IMR-90 (cell line): ENCODE results near the gene TFEB. TPM values are rescaled to one million over a fixed set of nuclear protein-coding genes. Genes with fewer than 3 reads are reported as not detected.

Experiments
- ATAC-seq: fragments of 200-7000 bp; cut with Tn5 transposase; 2 replicates; pipeline ENCODE4 v1.9.1; 2020; ENCODE audit warnings: low read depth, mild to moderate bottlenecking, moderate library complexity
- BruUV-seq: library from RNA; stranded (reverse); fragments of 400-500 nt; replicated peaks from 2 replicates; lab custom pipeline; 2021; lab: Mats Ljungman, UMichigan
- CTCF ChIA-PET: fragments of 300-600 bp; formaldehyde crosslinking; extraction: SDS; loops from one replicate; lab custom pipeline; 2021; ENCODE audit warnings: antibody characterized with exemption; lab: Yijun Ruan, JAX
- POLR2A ChIA-PET: fragments of 300-600 bp; sonication (Branson Sonifier 250); formaldehyde crosslinking; loops from one replicate; lab custom pipeline; 2022; ENCODE audit warnings: antibody characterized with exemption; ENCODE audit not compliant: unreplicated experiment; lab: Charles Lee
- DNase-seq: peaks from one replicate; pipeline ENCODE4 v3.0.0; 2013
- H2AFZ ChIP-seq: replicated peaks from 2 replicates; pipeline ENCODE3; 2013; ENCODE audit warnings: low read length, mild to moderate bottlenecking; ENCODE audit not compliant: poor library complexity
- H2AK5ac ChIP-seq: 2 replicates; pipeline ENCODE4 v1.6.1; 2013; ENCODE audit warnings: low read depth, low read length, inconsistent platforms
- H2AK9ac ChIP-seq: replicated peaks from 2 replicates; pipeline ENCODE3; 2013; ENCODE audit warnings: mild to moderate bottlenecking, low read depth, low read length, moderate library complexity; ENCODE audit not compliant: poor library complexity
- H2BK120ac ChIP-seq: 2 replicates; pipeline ENCODE4 v1.6.1; 2013; ENCODE audit warnings: low read depth, low read length, inconsistent platforms
- H2BK15ac ChIP-seq: 3 replicates; pipeline ENCODE4 v1.6.1; 2013; ENCODE audit warnings: low read depth, low read length, inconsistent platforms
- H2BK20ac ChIP-seq: 2 replicates; pipeline ENCODE4 v1.6.1; 2013; ENCODE audit warnings: low read depth, mild to moderate bottlenecking, inconsistent platforms, low read length, moderate library complexity
- H2BK5ac ChIP-seq: 2 replicates; pipeline ENCODE4 v1.6.1; 2013; ENCODE audit warnings: mild to moderate bottlenecking, low read depth, low read length, inconsistent platforms; ENCODE audit not compliant: poor library complexity, severe bottlenecking
- H3K14ac ChIP-seq: replicated peaks from 2 replicates; pipeline ENCODE4 v1.6.1; 2013; ENCODE audit warnings: low read depth, low read length, inconsistent platforms
- H3K18ac ChIP-seq: 2 replicates; pipeline ENCODE4 v1.6.1; 2013; ENCODE audit warnings: low read depth, low read length, control low read depth
- H3K23ac ChIP-seq: 2 replicates; pipeline ENCODE4 v1.6.1; 2013; ENCODE audit warnings: low read depth, low read length, inconsistent platforms
- H3K27ac ChIP-seq: 2 replicates; pipeline ENCODE4 v1.5.1; 2013; ENCODE audit warnings: mild to moderate bottlenecking, control low read depth, low read length; ENCODE audit not compliant: insufficient read depth
- H3K27me3 ChIP-seq: 2 replicates; pipeline ENCODE4 v1.6.1; 2013; ENCODE audit warnings: low read length; ENCODE audit not compliant: control insufficient read depth, insufficient read depth
- H3K36me3 ChIP-seq: 2 replicates; pipeline ENCODE4 v1.6.1; 2013; ENCODE audit warnings: low read length, mixed read lengths; ENCODE audit not compliant: control insufficient read depth, insufficient read depth
- H3K4ac ChIP-seq: 2 replicates; pipeline ENCODE4 v1.6.1; 2013; ENCODE audit warnings: low read depth, low read length, inconsistent platforms
- H3K4me1 ChIP-seq: 2 replicates; pipeline ENCODE4 v1.6.1; 2013; ENCODE audit warnings: low read length, mixed read lengths; ENCODE audit not compliant: control insufficient read depth, insufficient read depth
- H3K4me2 ChIP-seq: 2 replicates; pipeline ENCODE4 v1.6.1; 2013; ENCODE audit warnings: low read depth, mild to moderate bottlenecking, control low read depth, low read length, moderate library complexity
- H3K4me3 ChIP-seq: 2 replicates; pipeline ENCODE4 v1.5.1; 2013; ENCODE audit warnings: low read depth, mild to moderate bottlenecking, control low read depth, low read length, moderate library complexity; ENCODE audit not compliant: insufficient read depth
- H3K56ac ChIP-seq: 2 replicates; pipeline ENCODE4 v1.6.1; 2013; ENCODE audit warnings: low read length, inconsistent platforms; ENCODE audit not compliant: insufficient read depth; ENCODE audit errors: extremely low read depth
- H3K79me1 ChIP-seq, 2 experiments: 2 replicates each; pipeline ENCODE4 v1.6.1; 2013; ENCODE audit warnings: low read length in 2 of 2, inconsistent platforms in 1 of 2, low read depth in 1 of 2
- H3K9ac ChIP-seq: 2 replicates; pipeline ENCODE4 v1.6.1; 2013; ENCODE audit warnings: low read depth, low read length, control low read depth
- H3K9me1 ChIP-seq: 2 replicates; pipeline ENCODE4 v1.6.1; 2013; ENCODE audit warnings: low read length, inconsistent platforms; ENCODE audit not compliant: insufficient read depth
- H3K9me3 ChIP-seq: 2 replicates; pipeline ENCODE4 v1.6.1; 2013; ENCODE audit warnings: low read length; ENCODE audit not compliant: control insufficient read depth, insufficient read depth
- H4K20me1 ChIP-seq: 2 replicates; pipeline ENCODE4 v1.6.1; 2013; ENCODE audit warnings: low read length, inconsistent platforms; ENCODE audit not compliant: insufficient read depth
- H4K5ac ChIP-seq: 2 replicates; pipeline ENCODE4 v1.6.1; 2013; ENCODE audit warnings: mild to moderate bottlenecking, low read depth, low read length, control low read depth
- H4K8ac ChIP-seq, 2 experiments: 2 replicates each; pipeline ENCODE4 v1.6.1; 2013; ENCODE audit warnings: low read depth in 2 of 2, low read length in 2 of 2, control low read depth in 1 of 2, inconsistent platforms in 1 of 2
- H4K91ac ChIP-seq: 2 replicates; pipeline ENCODE4 v1.6.1; 2013; ENCODE audit warnings: low read depth, low read length, inconsistent platforms; ENCODE audit not compliant: insufficient read depth
- CHD1 ChIP-seq: IDR thresholded peaks from 2 replicates; pipeline ENCODE4 v1.6.1; 2012; ENCODE audit warnings: low read depth, low read length, improper control_type of control experiment
- MAFK ChIP-seq: IDR thresholded peaks from 2 replicates; pipeline ENCODE4 v1.6.1; 2012; ENCODE audit warnings: low read depth, low read length, improper control_type of control experiment
- RAD21 ChIP-seq: IDR thresholded peaks from 2 replicates; pipeline ENCODE4 v1.6.1; 2012; ENCODE audit warnings: low read length, improper control_type of control experiment
- USF2 ChIP-seq: fragments of 150-350 bp; IDR thresholded peaks from 2 replicates; pipeline ENCODE4 v1.6.1; 2017; ENCODE audit warnings: mild to moderate bottlenecking, antibody characterized with exemption, low read length, low read depth
- WGBS, 2 experiments: methylation state at CpG; one replicate each; pipeline versions ENCODE4 v1.1.5 to v1.1.7; 2013; ENCODE audit warnings: missing lambda C conversion rate in 2 of 2; ENCODE audit not compliant: insufficient read length in 1 of 2; ENCODE audit errors: extremely low coverage in 2 of 2; 5-methylcytosine and 5-hydroxymethylcytosine counted together
- dilution Hi-C: fragments of 300-500 bp; cut with HindIII; formaldehyde crosslinking; loops from one replicate; pipeline ENCODE4 v1.14.3; 2018; ENCODE audit warnings: low sequenced_read_pairs; ENCODE audit not compliant: unreplicated experiment
- in situ Hi-C: fragments of 300-500 bp; cut with MboI; formaldehyde crosslinking; loops from 3 replicates; pipeline ENCODE4 v1.14.3; 2019; ENCODE audit warnings: low sequenced_read_pairs, inconsistent platforms, mixed read lengths
- intact Hi-C: fragments of 100-400 bp; cut with micrococcal nuclease; formaldehyde crosslinking; loops from 2 replicates; pipeline ENCODE4 v1.10.0; 2022
- polyA plus RNA-seq, 3 experiments: library from polyadenylated mRNA; depleted of rRNA; stranded (reverse); fragments of >200 nt; gene quantifications; 2 replicates each; pipeline ENCODE4 v1.2.3, GENCODE V29; 2012; ENCODE audit warnings: low replicate concordance in 1 of 3
- total RNA-seq: library from RNA; depleted of rRNA; stranded (reverse); fragments of >200 nt; gene quantifications from 2 replicates; pipeline ENCODE4 v1.2.3, GENCODE V29; 2012

TFEB gene
- total and polyA plus RNA-seq, 2 of the 4 experiments (the other 2 are of a cell fraction), result 4.5 to 4.9 TPM

DNA sequence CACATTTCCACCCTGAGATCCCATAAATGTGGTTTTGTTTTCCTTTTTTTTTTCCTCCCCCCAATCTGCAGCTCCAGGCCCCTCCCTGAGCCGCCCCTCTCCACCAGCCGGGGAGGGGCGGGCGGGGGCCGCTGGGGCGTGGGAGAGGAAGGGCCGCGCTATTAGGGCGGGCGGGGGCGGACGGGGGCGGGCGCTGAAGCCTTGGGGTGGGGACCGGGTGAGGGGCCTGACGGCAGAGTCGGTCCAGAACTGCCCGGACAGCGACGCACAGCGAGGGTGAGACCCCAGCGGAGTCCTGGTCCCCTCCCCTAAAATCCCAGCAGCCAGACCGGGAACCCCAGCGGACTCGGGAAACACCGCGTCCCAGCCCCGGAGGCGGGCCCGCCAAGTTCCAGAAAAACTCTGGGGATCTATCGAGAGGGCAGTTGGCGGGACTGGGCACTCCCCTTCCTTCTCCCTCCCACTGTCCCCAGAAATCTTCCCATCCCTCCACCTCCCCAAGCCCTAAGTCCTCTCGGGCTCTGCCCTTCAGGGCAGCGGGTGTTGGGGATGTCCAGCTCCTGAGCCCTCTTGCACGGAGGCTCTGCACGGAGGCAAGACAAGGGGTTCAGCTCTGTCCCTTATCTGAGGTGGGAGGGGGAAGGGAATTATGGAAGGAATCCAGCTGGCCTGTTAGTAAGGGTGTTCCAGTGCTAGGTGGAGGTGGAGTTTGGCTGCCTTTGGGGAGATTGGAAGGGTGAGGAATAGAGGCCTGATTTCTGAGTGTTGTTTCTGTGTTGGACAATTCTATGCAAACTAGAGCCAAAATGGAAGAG, 45.4 kb upstream of the TFEB start, which contains the start of gene PRICKLE4:
TSS of gene PRICKLE4 (plus strand) at position 232 of the 815 bp plus-strand sequence. CDS start 2,692 bp downstream, outside the sequence.
- BruUV-seq, result no TSS peak
- H3K27me3 ChIP-seq, result no peaks in the 10 kb centered on the region
- H3K56ac ChIP-seq, result no peak within 1 kb of the TSS
- H3K18ac ChIP-seq, result no peak within 1 kb of the TSS
- dilution Hi-C loops (no loop called here), in situ Hi-C loops (loop anchor here (5.0 to 10.0 kb wide), 2 partner anchors 154 to 267 kb away; no protein-coding TSS in a partner anchor), intact Hi-C loops (loop anchor here (1.0 to 10.0 kb wide), 4 partner anchors 157 to 434 kb away; partner anchors contain the start of gene MRPS10)
- no peak within 1 kb of the TSS for H2BK20ac ChIP-seq
- H3K4me2 ChIP-seq, result peak within 1 kb of the TSS; percentile 87
- H3K9ac ChIP-seq, result peak within 1 kb of the TSS; percentile 54
- peak within 1 kb of the TSS; percentile 31 for H2AK9ac ChIP-seq
- POLR2A ChIA-PET, result no interaction called here
- peak within 1 kb of the TSS; percentile 58 for H3K4ac ChIP-seq
- DNase-seq (no peak), ATAC-seq (peak; percentile 5)
- H3K36me3 ChIP-seq, result peaks cover 4% of the 10 kb centered on the region; the same call in 1 of the 2 replicates
- H2AK5ac ChIP-seq, result peak within 1 kb of the TSS; percentile 61
- H4K5ac ChIP-seq, result no peak within 1 kb of the TSS
- H4K91ac ChIP-seq, result 0 out of 2 replicates have a peak within 1 kb of the TSS, but pooled peaks have one; percentile 1
- TF ChIP-seq USF2 (no peak), CHD1 (no peak), MAFK (no peak), RAD21 (no peak)
- no peaks in the 10 kb centered on the region for H4K20me1 ChIP-seq
- 0% methylated on average over 2 of the region's 36 CpGs; no CpG with 5 or more reads in 1 of the 2 experiments for WGBS, 2 experiments
- peak within 1 kb of the TSS; percentile 22; the same call in 1 of the 2 replicates for H2BK120ac ChIP-seq
- H2AFZ ChIP-seq, result peak within 1 kb of the TSS; percentile 93
- peak within 1 kb of the TSS; percentile 6 for H2BK5ac ChIP-seq
- peak within 1 kb of the TSS; percentile 0; the same call in 1 of the 3 replicates for H2BK15ac ChIP-seq
- H3K27ac ChIP-seq, result peak within 1 kb of the TSS; percentile 38
- peak within 1 kb of the TSS; percentile 44; the same call in 1 of the 2 replicates for H3K14ac ChIP-seq
- H3K79me1 ChIP-seq, result peaks cover 10 to 31% of the 10 kb centered on the region in 2 experiments
- peak within 1 kb of the TSS; percentile 79 for H3K23ac ChIP-seq
- H3K4me1 ChIP-seq, result peaks cover 12% of the 10 kb centered on the region
- peak within 1 kb of the TSS; percentile 54 for H3K4me3 ChIP-seq
- peak within 1 kb of the TSS; percentile 15 to 18; a peak in 2 of 4 replicates for H4K8ac ChIP-seq
- H3K9me3 ChIP-seq, result no peaks in the 10 kb centered on the region
- CTCF ChIA-PET, result no interaction called here
- H3K9me1 ChIP-seq, result no peaks in the 10 kb centered on the region; the same call in 1 of the 2 replicates
